Erythroblast (primary cell): ENCODE results near the gene SLC25A13.

Source experiments
- GATA1 ChIP-seq: IDR thresholded peaks from 2 replicates; pipeline ENCODE4 v1.6.1; 2011; ENCODE audit warnings: low read depth, mild to moderate bottlenecking, control low read depth, low read length, moderate library complexity
- POLR2A ChIP-seq: IDR thresholded peaks from 2 replicates; pipeline ENCODE4 v1.6.1; 2011; ENCODE audit warnings: mild to moderate bottlenecking, low read length

DNA sequence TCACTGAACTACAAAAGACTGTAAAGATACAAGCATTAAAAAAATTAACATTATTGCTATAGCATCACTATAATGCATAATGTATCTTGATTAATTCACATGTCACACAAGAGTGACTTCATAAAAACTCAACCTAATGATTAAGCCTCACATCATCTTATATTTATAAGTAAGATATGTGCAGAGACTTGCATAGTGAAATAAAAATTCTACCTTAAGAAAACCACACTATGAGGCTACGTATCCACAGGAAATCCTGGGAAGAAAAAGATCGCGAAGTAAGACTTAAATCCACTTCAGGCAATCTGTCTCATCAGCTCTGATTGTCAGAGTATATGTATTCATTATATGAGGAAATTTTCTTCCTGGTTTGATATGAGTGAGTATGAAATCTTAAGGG, 160.0 kb downstream of the SLC25A13 start:
- TF ChIP-seq POLR2A (no peak), GATA1 (no peak)
